Esophagus squamous epithelium (tissue), 4 donors: ENCODE measurements around the gene ST6GALNAC3.

Experiments used
- POLR2A ChIP-seq, 4 donors: fragments of 450-650 bp; IDR thresholded peaks; one replicate each; pipeline ENCODE4 v1.6.1; 2017; ENCODE audit warnings: antibody characterized with exemption in 4 of 4, mild to moderate bottlenecking in 4 of 4, moderate library complexity in 3 of 4
- TF ChIP-seq, protein P1 (sequence below), 6 experiments: fragments of 450-650 bp in 4 of 6; fragments of 200-600 bp in 2 of 6; sonication (generic) in 2 of 6; IDR thresholded peaks; one replicate each; pipeline ENCODE4 v1.5.1; 2016 to 2019; ENCODE audit warnings: antibody characterized with exemption in 6 of 6, mild to moderate bottlenecking in 4 of 6, moderate library complexity in 4 of 6

DNA sequence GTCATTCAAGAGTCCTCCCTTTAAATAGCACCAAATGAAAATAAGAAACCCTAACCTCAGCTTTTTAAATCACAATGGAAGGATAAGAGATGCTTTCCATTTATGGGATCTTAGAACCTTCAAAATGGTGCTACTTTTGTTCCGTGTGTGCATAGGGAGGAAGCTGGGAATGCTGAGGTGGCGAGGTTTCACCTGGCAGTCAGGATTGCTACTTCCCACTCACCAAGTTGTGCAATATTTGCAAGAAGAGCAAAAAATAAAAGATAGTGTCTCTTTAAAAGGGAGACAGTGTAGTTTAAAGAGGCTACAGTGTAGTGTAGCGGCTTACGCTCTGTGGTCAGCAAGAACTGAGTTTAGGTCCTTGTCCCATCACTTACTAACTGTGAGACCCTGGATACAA, 400.4 kb downstream of the ST6GALNAC3 start:
- TF ChIP-seq, protein P1, sequence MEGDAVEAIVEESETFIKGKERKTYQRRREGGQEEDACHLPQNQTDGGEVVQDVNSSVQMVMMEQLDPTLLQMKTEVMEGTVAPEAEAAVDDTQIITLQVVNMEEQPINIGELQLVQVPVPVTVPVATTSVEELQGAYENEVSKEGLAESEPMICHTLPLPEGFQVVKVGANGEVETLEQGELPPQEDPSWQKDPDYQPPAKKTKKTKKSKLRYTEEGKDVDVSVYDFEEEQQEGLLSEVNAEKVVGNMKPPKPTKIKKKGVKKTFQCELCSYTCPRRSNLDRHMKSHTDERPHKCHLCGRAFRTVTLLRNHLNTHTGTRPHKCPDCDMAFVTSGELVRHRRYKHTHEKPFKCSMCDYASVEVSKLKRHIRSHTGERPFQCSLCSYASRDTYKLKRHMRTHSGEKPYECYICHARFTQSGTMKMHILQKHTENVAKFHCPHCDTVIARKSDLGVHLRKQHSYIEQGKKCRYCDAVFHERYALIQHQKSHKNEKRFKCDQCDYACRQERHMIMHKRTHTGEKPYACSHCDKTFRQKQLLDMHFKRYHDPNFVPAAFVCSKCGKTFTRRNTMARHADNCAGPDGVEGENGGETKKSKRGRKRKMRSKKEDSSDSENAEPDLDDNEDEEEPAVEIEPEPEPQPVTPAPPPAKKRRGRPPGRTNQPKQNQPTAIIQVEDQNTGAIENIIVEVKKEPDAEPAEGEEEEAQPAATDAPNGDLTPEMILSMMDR (IDR thresholded peaks at IDR 0.05): no peak
- TF ChIP-seq POLR2A (IDR thresholded peaks at IDR 0.05): no peak
